HG02763 (cell line): ENCODE measurements around the gene ADRA1B.
"Not testable (repeated sequence)": the region's sequence is repeated elsewhere in the genome, so short reads cannot be mapped to it uniquely, and the experiment has no call there.

Source experiments
- ATAC-seq: cut with Tn5 transposase; IDR thresholded peaks from one replicate; pipeline ENCODE4 v1.9.1; 2021; ENCODE audit warnings: mild to moderate bottlenecking, moderate library complexity; ENCODE audit not compliant: unreplicated experiment

ADRA1B gene

DNA sequence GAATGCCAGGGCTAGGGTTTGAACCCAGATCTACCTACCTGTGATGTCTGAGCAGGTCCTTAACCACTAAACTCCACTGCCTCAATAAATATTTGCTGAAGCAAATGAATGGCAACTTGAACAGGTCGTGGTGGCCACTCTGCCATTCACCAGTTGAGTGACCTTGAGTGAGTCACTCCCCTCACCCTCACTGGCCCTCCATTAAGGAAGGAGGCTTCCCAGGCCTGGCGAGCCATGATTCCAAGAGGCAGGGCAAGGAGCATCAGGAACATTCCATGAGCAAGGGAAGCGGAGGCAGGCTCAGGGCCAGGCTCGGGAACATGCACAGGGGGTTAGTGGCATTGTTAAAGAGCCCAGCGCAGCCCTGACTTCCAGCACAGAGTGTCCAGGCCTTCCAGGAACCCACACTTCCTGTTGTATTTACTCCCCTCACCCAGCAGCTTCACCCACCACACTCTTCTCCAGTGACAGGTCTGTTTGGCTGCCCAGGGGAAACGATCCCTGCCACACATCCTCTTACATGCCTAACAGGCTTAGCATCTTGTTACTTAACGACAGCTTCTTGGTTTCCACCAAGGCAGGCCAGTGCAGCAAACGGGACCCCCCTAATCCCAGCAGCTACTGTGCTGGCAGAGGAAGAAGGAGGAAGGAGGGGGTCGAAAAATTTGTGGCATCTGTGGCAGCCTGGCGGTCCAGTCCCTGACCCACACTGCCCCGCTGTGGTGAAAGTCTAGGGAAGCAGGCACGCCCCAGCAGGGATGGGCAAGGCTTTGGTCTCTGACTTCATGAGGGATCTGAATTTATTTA, 49.0 kb downstream of the ADRA1B start:
- ATAC-seq = no peak

GRCh38 chr5:159965838-159966128, 49.5 kb downstream of the ADRA1B start:
- ATAC-seq = not testable (repeated sequence)

GRCh38 chr5:159969966-159970365, 53.7 kb downstream of the ADRA1B start:
- no peak for ATAC-seq

DNA sequence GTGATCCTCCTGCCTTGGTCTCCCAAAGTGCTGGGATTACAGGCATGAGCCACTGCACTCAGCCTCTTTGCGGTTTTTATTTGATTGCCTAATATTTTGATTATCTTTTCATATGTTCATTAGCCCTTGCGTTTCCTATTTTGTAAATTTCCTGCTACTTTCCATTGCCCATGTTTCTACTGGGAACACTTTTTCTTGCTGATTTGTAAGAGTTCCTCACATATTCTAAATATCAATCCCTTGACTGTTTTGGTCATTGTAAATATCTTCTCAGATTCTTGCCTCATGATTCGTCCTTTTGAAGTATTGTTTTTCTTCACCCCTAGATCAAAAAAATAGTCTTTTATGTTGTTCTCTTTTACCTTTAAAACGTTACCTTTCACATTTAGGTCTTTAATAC, 54.8 kb downstream of the ADRA1B start:
- no peak for ATAC-seq

DNA sequence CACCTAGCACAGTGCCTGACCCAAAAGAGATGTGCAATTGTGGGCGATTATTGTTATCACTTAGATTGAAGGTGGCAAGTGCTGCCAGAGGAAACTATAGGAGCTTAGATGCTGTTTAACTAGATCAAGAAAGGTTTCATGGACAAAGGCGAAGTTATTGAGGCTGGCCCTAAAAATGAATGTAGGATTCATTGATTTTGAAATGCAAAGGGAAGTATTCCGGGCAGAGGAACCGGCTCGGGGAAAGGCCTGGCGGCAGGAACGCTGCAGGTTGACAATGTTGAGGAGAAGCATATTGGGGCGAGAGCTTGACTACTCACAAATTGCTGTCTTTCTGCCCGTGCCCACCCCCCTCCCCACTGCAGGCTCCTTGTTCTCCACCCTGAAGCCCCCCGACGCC, 55.2 kb downstream of the ADRA1B start:
- ATAC-seq = no peak

DNA sequence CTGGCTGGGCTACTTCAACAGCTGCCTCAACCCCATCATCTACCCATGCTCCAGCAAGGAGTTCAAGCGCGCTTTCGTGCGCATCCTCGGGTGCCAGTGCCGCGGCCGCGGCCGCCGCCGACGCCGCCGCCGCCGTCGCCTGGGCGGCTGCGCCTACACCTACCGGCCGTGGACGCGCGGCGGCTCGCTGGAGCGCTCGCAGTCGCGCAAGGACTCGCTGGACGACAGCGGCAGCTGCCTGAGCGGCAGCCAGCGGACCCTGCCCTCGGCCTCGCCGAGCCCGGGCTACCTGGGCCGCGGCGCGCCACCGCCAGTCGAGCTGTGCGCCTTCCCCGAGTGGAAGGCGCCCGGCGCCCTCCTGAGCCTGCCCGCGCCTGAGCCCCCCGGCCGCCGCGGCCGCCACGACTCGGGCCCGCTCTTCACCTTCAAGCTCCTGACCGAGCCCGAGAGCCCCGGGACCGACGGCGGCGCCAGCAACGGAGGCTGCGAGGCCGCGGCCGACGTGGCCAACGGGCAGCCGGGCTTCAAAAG, 55.7 kb downstream of the ADRA1B start:
- no peak for ATAC-seq

- ATAC-seq = no peak
Measured at GRCh38 chr5:159972538-159973362, 56.5 kb downstream of the ADRA1B start.

GRCh38 chr5:159975462-159976019, 59.3 kb downstream of the ADRA1B start:
- no peak for ATAC-seq

DNA sequence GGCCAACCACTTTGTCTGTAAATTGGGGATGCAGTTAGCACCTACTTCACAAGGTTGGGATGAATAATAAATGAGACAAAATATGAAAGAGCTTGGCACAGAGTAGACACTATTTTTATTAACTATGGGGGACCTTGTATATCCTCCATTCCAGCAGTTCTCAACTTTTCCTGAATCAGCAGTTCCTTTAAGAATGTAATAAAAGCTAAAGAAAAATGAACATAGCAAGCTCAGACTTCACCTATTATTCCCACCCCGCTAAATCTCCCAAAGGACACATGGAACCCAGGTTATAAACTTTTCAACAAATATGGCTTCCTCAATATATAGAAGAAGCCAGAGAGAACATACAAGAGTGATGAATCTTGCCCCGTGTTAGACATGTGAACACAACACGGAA, 60.6 kb downstream of the ADRA1B start:
- ATAC-seq = no peak

GRCh38 chr5:159978358-159978757, 62.1 kb downstream of the ADRA1B start:
- ATAC-seq = no peak

DNA sequence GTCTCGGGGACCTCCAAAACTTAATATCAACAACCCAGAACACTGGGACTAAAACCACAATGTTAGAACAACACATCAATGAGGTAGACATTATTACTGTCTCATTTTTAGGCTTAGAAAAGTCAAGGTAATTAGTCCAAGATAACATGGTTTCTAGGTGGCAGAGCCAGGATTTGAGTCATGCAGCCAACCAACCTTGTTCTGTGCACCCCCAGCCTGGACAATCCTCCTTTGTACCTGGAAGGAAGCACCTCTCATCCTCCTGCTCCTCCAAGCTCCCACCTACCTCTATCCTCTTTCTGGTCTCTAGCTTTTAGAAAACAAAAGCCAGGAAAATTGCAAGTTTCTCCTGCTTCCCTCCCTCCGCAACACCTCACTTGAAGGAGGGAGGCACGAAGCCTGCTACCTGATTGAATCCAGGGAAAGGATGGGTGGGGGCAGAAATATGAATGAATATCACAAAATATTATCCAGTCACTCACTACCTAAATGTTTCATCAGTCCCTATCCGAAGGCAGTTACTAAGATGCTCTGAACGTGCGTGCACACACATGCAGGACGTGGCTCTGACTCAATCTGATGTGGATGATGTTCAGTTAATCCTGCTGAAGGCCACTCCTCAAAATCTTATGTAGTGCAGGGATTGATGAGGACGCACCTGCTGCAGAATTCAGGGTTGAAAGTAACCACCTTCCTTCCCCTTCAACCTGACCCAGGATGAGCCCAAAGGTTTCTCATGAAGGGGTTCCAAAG, 66.3 kb downstream of the ADRA1B start:
- no peak for ATAC-seq

- peak; percentile 82 for ATAC-seq
Measured at GRCh38 chr5:159987031-159987674, 70.9 kb downstream of the ADRA1B start.

- ATAC-seq = no peak
Measured at GRCh38 chr5:159990506-159990905, 74.2 kb downstream of the ADRA1B start.

GRCh38 chr5:159992566-159992965, 76.3 kb downstream of the ADRA1B start:
- no peak for ATAC-seq

DNA sequence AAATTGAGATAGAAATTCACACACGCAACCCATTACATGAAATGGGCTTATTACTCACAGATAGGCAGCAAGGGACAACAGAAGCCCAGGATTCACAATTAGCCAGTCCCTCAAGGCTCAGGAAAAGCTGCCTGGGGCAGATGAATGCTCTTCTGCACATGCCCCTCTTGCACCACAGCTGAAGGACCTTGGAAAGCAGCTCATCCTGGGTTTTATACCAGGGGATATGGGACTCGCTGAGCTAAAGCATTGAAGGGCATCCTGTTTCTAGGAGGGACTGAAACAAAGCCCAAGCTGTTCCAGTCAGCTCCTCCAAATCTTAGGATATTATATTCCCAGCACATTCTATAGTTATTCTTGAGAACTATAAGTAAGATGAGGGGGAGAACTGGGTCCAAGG, 76.9 kb downstream of the ADRA1B start:
- ATAC-seq = no peak

- ATAC-seq = no peak
Measured at GRCh38 chr5:159995907-159996306, 79.6 kb downstream of the ADRA1B start.

DNA sequence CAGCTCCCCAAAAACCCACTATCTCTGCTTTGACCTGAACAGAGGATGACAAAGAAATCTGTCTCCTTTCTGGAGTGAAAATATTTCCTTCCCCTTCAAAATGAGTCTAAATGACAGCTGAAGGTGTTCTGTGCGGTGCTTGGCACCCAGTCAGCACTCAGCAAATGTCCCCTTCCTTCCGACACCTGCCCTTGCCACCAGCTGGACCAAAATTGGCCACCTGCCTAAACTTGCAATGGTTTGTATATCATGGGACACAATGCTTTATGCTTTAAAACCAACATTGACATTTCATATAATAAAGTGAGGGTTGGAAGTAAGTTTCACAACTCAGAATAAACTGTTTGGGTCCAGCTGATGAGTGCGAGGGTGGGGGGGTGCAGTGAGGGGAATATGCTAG, 85.2 kb downstream of the ADRA1B start:
- ATAC-seq = no peak

DNA sequence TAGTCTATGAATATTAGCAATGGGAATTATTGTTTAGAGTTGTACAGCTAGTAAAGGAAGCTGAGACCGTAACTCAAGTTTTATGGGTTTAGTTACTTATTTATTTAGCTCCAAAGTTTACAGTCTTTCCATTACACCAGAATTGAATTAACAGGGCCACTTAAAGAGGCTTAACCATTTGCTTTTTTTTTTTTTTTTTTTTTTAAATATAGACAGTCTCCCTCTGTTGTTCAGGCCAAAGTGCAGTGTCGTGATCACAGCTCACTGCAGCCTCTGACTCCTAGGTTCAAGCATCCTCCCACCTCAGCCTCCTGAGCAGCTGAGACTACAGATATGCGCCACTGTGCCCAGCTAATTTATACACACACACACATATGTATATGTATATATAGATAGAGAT, 91.2 kb downstream of the ADRA1B start:
- ATAC-seq = no peak

DNA sequence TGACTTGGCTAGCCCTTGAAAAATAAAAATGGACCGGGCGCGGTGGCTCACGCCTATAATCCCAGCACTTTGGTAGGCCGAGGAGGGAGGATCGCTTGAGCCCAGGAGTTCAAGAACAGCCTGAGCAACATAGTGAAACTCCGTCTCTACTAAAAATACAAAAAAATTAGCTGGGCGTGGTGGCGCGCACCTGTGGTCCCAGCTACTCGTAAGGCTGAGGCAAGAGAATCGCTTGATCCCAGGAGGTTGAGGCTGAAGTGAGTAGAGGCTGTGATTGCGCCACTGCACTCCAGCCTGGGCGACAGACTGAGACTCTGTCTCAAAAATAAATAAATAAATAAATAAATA, 92.2 kb downstream of the ADRA1B start:
- not testable (repeated sequence) for ATAC-seq

GRCh38 chr5:160008877-160009590, 92.8 kb downstream of the ADRA1B start, which contains the start of gene TTC1:
TTC1 (plus strand) TSS chr5:160009139; CDS start chr5:160010529, 1,390 bp downstream.
- ATAC-seq = peak; percentile 100
